Stimulated activated CD8-positive, alpha-beta memory T cell treated with anti-CD3 and anti-CD28 coated beads, Interleukin-4, amount 100 ng/mL, for 48 hours (primary cell): ENCODE results near the gene SLC19A1.

Experiments
- DNase-seq: peaks from one replicate; pipeline ENCODE4 v3.0.0-alpha.2; 2020

SLC19A1 gene

DNA sequence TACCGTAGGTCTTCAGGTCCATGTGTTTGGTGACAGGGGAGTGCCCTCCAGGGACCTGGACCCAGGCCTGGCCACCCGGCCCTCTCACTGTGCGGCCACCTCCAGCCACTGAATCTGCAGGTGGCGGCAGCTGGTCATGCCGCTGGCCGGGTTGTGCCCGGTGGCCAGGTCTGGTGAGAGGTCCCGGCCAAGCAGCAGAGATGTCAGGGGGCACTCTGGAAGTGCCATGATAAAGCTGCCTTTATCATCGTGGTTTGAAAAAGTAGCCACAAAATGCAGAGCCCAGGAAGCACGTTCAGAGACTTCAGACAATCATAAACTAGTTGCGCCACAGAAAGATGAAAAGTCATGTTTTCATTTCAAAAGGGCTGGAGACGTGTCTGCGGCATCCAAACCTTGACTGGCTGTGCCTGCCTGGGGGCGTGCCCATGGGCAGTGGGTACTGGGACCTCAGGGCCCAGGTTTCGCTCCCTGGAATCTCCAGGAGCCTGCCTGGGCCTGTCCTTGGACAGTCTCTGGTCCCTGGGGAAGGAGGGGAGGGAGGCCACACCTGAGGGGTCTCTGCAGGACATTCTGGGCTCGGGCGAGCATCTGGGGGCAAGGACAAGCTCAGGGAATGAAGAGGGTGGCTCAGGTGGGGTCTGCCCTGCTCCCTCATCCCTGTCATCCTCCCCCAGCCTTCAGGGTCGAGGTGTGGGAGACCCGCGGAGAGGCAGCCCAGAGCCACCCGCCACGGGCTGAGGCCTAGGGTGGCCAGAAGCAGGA is 92.4 kb downstream of the SLC19A1 start:
- no peak for DNase-seq

DNA sequence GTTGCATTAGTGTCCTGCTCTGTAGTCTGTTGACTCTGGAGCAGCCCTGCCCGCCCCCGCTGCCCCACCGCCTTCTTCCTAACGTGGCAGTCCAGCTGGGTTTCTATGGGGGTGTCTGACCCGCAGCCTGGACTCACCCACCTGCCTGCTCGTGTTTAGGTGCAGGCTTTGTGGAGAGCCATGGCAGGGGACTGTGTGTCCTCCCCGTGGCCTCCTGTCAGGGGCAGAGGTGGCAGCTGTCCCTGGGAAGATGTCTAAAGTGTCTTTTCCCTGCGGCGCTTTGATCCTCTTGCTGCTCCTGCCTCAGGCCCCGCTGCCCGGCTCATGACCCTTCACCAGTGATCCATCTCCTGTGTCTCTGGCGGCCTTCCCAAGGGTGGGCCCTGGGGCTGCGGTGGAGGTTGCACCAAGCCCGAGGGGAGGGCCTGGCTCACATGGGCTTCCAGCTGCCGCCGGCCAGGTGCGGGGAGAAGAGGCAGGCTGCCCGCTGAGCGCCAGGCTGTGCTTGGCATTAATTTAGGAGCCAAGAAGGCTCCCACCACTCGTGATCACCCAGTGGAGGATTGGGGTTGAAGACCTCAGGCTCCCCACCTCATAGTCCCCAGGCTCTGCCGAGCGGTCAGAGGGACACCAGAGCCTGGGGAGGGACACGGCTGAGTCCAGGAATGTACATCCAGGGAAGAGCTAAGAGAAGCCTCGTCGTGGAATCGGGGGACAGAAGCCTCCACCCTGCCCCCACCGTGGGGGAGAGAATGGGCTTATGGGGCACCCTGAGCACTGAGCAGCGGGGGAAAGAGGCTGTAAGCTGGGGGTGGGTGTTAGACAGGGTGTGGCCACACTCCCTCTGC is 93.2 kb downstream of the SLC19A1 start:
- DNase-seq, result no peak

DNA sequence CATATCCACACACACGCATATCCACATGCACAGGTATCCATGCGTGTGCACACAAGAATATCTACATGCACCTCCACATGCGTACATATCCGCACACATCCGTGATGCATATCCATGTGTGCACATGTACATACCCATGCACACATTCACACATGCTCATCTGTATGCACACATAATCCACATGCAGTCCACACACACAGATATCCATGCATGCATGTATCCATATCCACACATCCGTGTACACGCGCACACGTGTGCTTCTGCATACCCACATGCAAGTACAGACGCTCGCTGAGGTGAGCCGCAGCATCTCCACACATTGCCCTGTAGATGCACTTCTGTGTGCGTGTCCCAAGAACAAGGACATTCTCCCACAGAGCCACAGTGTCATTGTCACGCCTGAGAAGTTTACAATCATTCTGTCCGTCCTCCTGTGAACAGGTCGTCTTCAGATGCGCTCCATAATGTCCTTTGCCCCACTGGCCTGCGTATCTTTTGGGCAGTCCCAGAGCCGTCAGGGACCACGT is 93.9 kb downstream of the SLC19A1 start:
- no peak for DNase-seq
